SU-DHL-6 (cell line): Measurements from ENCODE around the gene RUNX1.

Experiments used
- H2AFZ ChIP-seq: fragments of 200-600 bp; sonication (generic); 2 replicates; pipeline ENCODE4 v1.6.1; 2014; ENCODE audit warnings: low read depth, mild to moderate bottlenecking, moderate library complexity, mixed read lengths, antibody characterized with exemption, low read length; ENCODE audit not compliant: severe bottlenecking
- H3F3A ChIP-seq: fragments of 200-600 bp; shearing (Covaris generic); 2 replicates; pipeline ENCODE4 v1.6.0; 2016; ENCODE audit warnings: antibody characterized with exemption, mild to moderate bottlenecking; ENCODE audit not compliant: insufficient read depth
- H3K27ac ChIP-seq: fragments of 200-600 bp; sonication (generic); 2 replicates; pipeline ENCODE4 v1.5.1; 2016; ENCODE audit warnings: low read depth, mild to moderate bottlenecking, low read length, moderate library complexity, mixed read lengths
- H3K27me3 ChIP-seq: fragments of 200-600 bp; sonication (generic), shearing (Covaris generic); 2 replicates; pipeline ENCODE4 v1.6.0; 2014; ENCODE audit warnings: mild to moderate bottlenecking, low read length
- H3K36me3 ChIP-seq: fragments of 200-600 bp; sonication (generic); 2 replicates; pipeline ENCODE4 v1.6.1; 2014; ENCODE audit warnings: mild to moderate bottlenecking, low read length, mixed read lengths
- H3K4me2 ChIP-seq: fragments of 300-600, 200-600 bp; shearing (Covaris generic), sonication (generic); 2 replicates; pipeline ENCODE4 v1.6.0; 2014; ENCODE audit warnings: low read length, low read depth, mild to moderate bottlenecking; ENCODE audit not compliant: poor library complexity, severe bottlenecking
- H3K4me3 ChIP-seq: fragments of 200-600 bp; sonication (generic); 2 replicates; pipeline ENCODE4 v1.5.1; 2014; ENCODE audit warnings: antibody characterized with exemption, low read length, mild to moderate bottlenecking, mixed read lengths; ENCODE audit not compliant: insufficient read depth, poor library complexity, severe bottlenecking
- H3K79me2 ChIP-seq: fragments of 200-600 bp; sonication (generic); 2 replicates; pipeline ENCODE4 v1.6.1; 2014; ENCODE audit warnings: mild to moderate bottlenecking, low read length, moderate library complexity; ENCODE audit not compliant: insufficient read depth
- H3K9ac ChIP-seq: fragments of 200-600 bp; sonication (generic); 2 replicates; pipeline ENCODE4 v1.7.0; 2014; ENCODE audit warnings: mild to moderate bottlenecking, low read length
- H3K9me2 ChIP-seq: fragments of 200-600 bp; sonication (generic); replicated peaks from 2 replicates; pipeline ENCODE4 v1.6.1; 2014; ENCODE audit warnings: low read length; ENCODE audit not compliant: insufficient read depth
- H3K9me3 ChIP-seq: fragments of 200-600 bp; sonication (generic); 2 replicates; pipeline ENCODE4 v1.6.1; 2014; ENCODE audit warnings: low read length, mixed read lengths; ENCODE audit not compliant: insufficient read depth
- H4K20me1 ChIP-seq: fragments of 200-600 bp; sonication (generic); 2 replicates; pipeline ENCODE4 v1.6.1; 2014; ENCODE audit warnings: low read depth, mild to moderate bottlenecking, antibody characterized with exemption, low read length, moderate library complexity, mixed read lengths
- EZH2phosphoT487 ChIP-seq: fragments of 200-600 bp; sonication (generic), shearing (Covaris generic); conservative IDR thresholded peaks from 2 replicates; pipeline ENCODE4 v1.6.1; 2018; ENCODE audit warnings: mild to moderate bottlenecking, antibody characterized with exemption, low read length, moderate library complexity, mixed read lengths
- TF ChIP-seq, protein P1 (sequence below): fragments of 200-600 bp; sonication (generic); IDR thresholded peaks from one replicate; pipeline ENCODE4 v1.5.1; 2017; ENCODE audit warnings: antibody characterized with exemption, mild to moderate bottlenecking, low read length, moderate library complexity; ENCODE audit not compliant: insufficient read depth, poor library complexity, severe bottlenecking

Gene RUNX1

DNA sequence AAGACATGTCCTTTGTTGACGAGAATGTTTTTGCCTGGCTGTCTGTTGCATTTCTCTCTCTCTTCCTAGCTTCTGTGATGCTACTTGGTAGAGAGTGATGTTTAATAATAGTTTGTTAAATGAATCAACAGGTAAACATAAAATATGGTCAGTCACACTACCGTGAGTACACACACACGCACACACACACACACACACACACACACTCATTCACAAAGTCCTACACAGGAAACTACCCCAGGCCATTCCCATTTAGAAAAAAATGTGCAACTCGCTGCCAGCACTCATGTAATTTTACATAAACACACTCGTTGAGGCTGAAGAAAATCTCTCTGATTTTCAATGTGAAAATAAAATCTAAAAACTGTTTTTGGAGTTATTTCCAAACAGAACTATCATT, 38.7 kb downstream of the RUNX1 start:
- H3K9ac ChIP-seq: no peak overlapping the region
- H3K27ac ChIP-seq: no peak overlapping the region
- TF ChIP-seq, protein P1, sequence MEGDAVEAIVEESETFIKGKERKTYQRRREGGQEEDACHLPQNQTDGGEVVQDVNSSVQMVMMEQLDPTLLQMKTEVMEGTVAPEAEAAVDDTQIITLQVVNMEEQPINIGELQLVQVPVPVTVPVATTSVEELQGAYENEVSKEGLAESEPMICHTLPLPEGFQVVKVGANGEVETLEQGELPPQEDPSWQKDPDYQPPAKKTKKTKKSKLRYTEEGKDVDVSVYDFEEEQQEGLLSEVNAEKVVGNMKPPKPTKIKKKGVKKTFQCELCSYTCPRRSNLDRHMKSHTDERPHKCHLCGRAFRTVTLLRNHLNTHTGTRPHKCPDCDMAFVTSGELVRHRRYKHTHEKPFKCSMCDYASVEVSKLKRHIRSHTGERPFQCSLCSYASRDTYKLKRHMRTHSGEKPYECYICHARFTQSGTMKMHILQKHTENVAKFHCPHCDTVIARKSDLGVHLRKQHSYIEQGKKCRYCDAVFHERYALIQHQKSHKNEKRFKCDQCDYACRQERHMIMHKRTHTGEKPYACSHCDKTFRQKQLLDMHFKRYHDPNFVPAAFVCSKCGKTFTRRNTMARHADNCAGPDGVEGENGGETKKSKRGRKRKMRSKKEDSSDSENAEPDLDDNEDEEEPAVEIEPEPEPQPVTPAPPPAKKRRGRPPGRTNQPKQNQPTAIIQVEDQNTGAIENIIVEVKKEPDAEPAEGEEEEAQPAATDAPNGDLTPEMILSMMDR: no peak
- TF ChIP-seq EZH2phosphoT487: no peak
- H3K9me3 ChIP-seq: no peaks in the 10 kb centered on the region
- H3K9me2 ChIP-seq: no peaks in the 10 kb centered on the region
- H3K79me2 ChIP-seq: peaks cover 97% of the 10 kb centered on the region
- H3K4me2 ChIP-seq: no peak overlapping the region
- no peak overlapping the region for H3K4me3 ChIP-seq
- no peaks in the 10 kb centered on the region for H3K27me3 ChIP-seq
- peaks cover 7% of the 10 kb centered on the region for H4K20me1 ChIP-seq
- H3F3A ChIP-seq: no peaks in the 10 kb centered on the region
- H3K36me3 ChIP-seq: no peaks in the 10 kb centered on the region
- no peak overlapping the region for H2AFZ ChIP-seq

DNA sequence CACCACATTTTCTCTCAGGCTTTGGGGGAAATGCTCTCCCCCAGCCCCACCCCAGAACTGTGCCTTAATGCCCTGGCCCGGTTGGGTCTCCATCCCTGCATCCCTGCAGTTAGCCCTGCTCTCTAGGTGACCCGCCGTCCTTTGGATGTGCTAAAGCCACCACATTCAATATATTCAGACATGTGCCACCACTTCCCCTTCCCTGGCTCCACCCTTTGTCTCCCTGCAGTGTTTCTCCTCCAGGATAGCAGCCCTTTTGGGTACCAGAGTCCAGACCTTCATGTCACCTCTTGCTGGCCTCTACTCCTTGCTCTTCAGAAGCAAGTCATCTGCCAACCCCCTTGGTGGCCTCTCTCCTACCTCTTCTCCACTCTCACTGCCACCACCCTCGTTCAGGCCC, 41.8 kb downstream of the RUNX1 start:
- Histone ChIP-seq H3F3A (no peaks in the 10 kb centered on the region), H3K27me3 (no peaks in the 10 kb centered on the region), H3K27ac (no peak overlapping the region), H3K36me3 (no peaks in the 10 kb centered on the region), H2AFZ (no peak overlapping the region), H3K9me2 (no peaks in the 10 kb centered on the region), H3K4me3 (no peak overlapping the region), H3K79me2 (peaks cover 96% of the 10 kb centered on the region), H3K9ac (no peak overlapping the region), H4K20me1 (peaks cover 4% of the 10 kb centered on the region; the same call in 1 of the 2 replicates), H3K4me2 (no peak overlapping the region), H3K9me3 (no peaks in the 10 kb centered on the region)
- TF ChIP-seq EZH2phosphoT487: no peak
- TF ChIP-seq, protein P1: no peak

DNA sequence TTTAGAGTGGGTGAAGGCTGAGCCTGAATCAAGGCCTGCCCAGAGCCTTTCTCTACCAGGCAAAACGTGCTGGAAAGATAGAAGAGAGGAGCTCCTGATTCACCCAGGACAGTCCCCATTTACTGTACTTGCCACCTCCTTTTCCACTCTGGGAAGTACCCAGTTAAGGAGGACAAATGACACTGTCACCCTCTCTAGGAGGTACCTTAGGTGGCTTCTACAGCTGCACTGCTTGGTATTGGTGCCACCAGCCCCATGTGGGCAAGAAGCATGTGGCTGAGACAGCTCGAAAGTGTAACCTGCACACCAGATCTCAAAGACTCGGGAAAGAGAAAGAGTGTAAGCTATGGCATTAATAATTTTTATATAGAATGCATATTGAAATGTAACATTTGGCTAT, 42.3 kb downstream of the RUNX1 start:
- Histone ChIP-seq H2AFZ (no peak overlapping the region), H3K9me2 (no peaks in the 10 kb centered on the region), H3K27ac (no peak overlapping the region), H3K4me3 (no peak overlapping the region), H3K9ac (no peak overlapping the region), H3K4me2 (no peak overlapping the region), H4K20me1 (peaks cover 4% of the 10 kb centered on the region; the same call in 1 of the 2 replicates), H3K27me3 (no peaks in the 10 kb centered on the region), H3F3A (no peaks in the 10 kb centered on the region), H3K9me3 (no peaks in the 10 kb centered on the region), H3K36me3 (no peaks in the 10 kb centered on the region), H3K79me2 (peaks cover 95% of the 10 kb centered on the region)
- TF ChIP-seq EZH2phosphoT487: no peak
- TF ChIP-seq, protein P1: no peak
